Spinal cord (tissue), 10 donors: Measurements from ENCODE around the gene PCDHGC5. TPM values are rescaled to one million over a fixed set of nuclear protein-coding genes. Genes with fewer than 3 reads are reported as not detected.

Source experiments
- DNase-seq, 6 donors: peaks; one replicate each; pipeline versions ENCODE4 v3.0.0 to v3.0.0-alpha.2; 2013 to 2015; ENCODE audit warnings: low spot score in 6 of 6, low read depth in 4 of 6
- H3K27ac ChIP-seq: one replicate; pipeline ENCODE4 v1.5.1; 2013; ENCODE audit warnings: low read depth, low read length, control low read depth
- H3K27me3 ChIP-seq: one replicate; pipeline ENCODE4 v1.6.1; 2013; ENCODE audit warnings: low read length; ENCODE audit not compliant: control insufficient read depth, insufficient read depth
- H3K36me3 ChIP-seq: one replicate; pipeline ENCODE4 v1.6.1; 2013; ENCODE audit warnings: low read length; ENCODE audit not compliant: control insufficient read depth, insufficient read depth
- H3K4me1 ChIP-seq: one replicate; pipeline ENCODE4 v1.6.1; 2013; ENCODE audit warnings: low read length; ENCODE audit not compliant: control insufficient read depth, insufficient read depth
- H3K4me3 ChIP-seq: one replicate; pipeline ENCODE4 v1.5.1; 2013; ENCODE audit warnings: low read depth, low read length, control low read depth
- H3K9me3 ChIP-seq: one replicate; pipeline ENCODE4 v1.6.1; 2013; ENCODE audit warnings: low read length; ENCODE audit not compliant: control insufficient read depth, insufficient read depth
- WGBS: methylation state at CpG from one replicate; pipeline ENCODE4 v1.1.5; 2013; ENCODE audit warnings: missing lambda C conversion rate; ENCODE audit not compliant: insufficient coverage; 5-methylcytosine and 5-hydroxymethylcytosine counted together
- polyA plus RNA-seq, 2 donors: library from polyadenylated mRNA; unstranded; fragments of 120-200 nt; gene quantifications; one replicate each; pipeline ENCODE4 v1.2.1, GENCODE V29; 2013; ENCODE audit not compliant: insufficient read length in 2 of 2
- total RNA-seq, 2 donors: library from RNA; depleted of rRNA in 1 of 2; stranded (reverse); fragments of 120-200 nt in 1 of 2; fragments of >200 nt in 1 of 2; gene quantifications; one replicate each; pipeline versions ENCODE4 v1.2.3 to v1.2.4, GENCODE V29; 2013 to 2014
- donor health status: healthy.

Gene PCDHGC5
- total and polyA plus RNA-seq, 4 donors, result 4.0 to 6.5 (median 5.7) TPM

DNA sequence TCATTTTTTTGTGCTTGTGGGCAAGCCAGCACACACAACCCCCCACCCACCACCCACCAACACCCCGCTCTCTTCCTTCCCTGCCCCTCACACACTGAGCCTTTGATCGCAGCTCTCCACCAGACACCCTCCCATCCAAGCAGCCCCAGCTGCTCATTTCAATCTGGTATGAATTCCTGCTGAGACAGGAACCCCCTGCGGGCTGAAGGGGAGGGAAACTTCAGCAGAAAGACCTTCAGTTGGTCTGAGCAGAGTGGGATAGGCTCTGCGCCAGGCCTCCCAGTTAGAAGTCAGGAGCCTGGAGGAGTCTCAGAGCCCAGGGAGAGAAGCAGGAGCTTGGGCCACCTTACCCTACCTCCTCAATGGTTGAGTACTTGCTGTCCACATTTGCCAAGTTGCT lies 7.2 kb downstream of the PCDHGC5 start:
- Histone ChIP-seq H3K4me3 (no peak overlapping the region), H3K27me3 (no peaks in the 10 kb centered on the region), H3K4me1 (peaks cover 58% of the 10 kb centered on the region), H3K27ac (peak overlapping the region; percentile 94), H3K36me3 (peaks cover 60% of the 10 kb centered on the region), H3K9me3 (no peaks in the 10 kb centered on the region)
- peak in 2 of 6 donors; percentile 87 to 88 for DNase-seq
- 24% methylated on average over 3 of the region's 4 CpGs for WGBS

DNA sequence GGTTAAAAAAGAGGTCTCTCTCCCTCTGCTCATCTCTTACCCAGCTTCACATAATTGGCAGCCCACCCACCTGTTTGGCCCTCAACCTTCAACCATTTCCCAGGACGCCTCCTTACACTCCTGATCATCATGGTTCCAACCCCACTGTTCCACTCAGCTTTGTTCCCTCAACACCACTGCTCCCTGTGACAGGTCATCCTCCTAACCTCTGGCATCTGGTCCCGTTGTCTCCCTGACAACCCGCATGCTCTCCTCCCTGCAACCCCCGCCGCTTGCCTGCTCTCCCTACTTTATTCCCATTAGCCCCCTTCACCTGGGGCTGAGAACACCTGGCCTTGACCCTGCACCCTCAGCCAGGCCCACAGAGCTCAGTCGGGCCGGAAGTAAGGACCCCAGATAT lies 12.9 kb downstream of the PCDHGC5 start:
- 35% methylated on average over 5 of the region's 7 CpGs for WGBS
- Histone ChIP-seq H3K4me1 (peaks cover 23% of the 10 kb centered on the region), H3K36me3 (peaks cover 77% of the 10 kb centered on the region), H3K27me3 (no peaks in the 10 kb centered on the region), H3K4me3 (no peak overlapping the region), H3K27ac (no peak overlapping the region), H3K9me3 (no peaks in the 10 kb centered on the region)
- DNase-seq, result no peak

DNA sequence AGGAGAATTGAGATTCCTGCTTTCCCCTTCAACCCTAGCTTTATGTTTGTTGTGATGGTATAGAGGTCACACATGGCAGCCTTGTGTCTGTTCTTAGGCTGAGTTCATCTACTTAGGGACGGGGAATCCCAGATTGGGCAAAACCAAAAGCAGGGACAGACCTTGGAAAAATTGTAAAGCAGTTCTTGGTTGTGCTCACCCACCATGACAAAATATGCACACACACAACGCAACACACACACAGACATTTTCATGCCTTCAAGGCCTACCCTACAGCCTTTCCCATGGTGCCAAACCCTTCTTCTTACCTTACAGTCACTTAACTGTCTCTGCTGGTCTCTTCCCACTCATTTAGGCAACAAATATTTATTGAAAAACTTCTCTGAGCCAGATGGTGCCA lies 14.8 kb downstream of the PCDHGC5 start:
- H3K27me3 ChIP-seq, result no peaks in the 10 kb centered on the region
- H3K36me3 ChIP-seq, result peaks cover 73% of the 10 kb centered on the region
- 73% methylated on average over 2 of the region's 2 CpGs for WGBS
- peaks cover 39% of the 10 kb centered on the region for H3K4me1 ChIP-seq
- no peaks in the 10 kb centered on the region for H3K9me3 ChIP-seq
- no peak overlapping the region for H3K4me3 ChIP-seq
- peak overlapping the region; percentile 29 for H3K27ac ChIP-seq
- DNase-seq, result no peak

DNA sequence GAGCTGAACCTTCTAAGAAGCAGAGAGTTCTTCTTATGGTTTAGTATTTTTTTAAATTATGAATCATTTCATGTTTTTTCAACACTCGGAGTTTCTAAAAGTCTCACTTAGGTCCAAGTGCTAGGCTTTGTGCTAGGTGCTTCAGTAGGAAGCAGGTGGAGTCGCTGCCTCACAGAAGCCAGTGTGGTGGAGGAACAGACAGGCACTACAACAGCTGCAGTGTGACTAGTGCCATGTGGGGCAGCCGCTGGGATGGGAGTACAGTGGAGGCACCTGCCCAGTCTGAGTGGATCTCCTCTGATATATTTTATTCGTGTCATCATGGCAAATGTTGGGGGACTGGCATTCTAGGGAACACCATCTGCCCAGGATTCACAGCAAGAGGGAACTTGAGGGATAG lies 15.3 kb downstream of the PCDHGC5 start:
- Histone ChIP-seq H3K27ac (peak overlapping the region; percentile 29), H3K4me1 (peaks cover 44% of the 10 kb centered on the region), H3K36me3 (peaks cover 73% of the 10 kb centered on the region), H3K9me3 (no peaks in the 10 kb centered on the region), H3K27me3 (no peaks in the 10 kb centered on the region), H3K4me3 (no peak overlapping the region)
- WGBS, result 71% methylated on average over 4 of the region's 4 CpGs
- no peak for DNase-seq

DNA sequence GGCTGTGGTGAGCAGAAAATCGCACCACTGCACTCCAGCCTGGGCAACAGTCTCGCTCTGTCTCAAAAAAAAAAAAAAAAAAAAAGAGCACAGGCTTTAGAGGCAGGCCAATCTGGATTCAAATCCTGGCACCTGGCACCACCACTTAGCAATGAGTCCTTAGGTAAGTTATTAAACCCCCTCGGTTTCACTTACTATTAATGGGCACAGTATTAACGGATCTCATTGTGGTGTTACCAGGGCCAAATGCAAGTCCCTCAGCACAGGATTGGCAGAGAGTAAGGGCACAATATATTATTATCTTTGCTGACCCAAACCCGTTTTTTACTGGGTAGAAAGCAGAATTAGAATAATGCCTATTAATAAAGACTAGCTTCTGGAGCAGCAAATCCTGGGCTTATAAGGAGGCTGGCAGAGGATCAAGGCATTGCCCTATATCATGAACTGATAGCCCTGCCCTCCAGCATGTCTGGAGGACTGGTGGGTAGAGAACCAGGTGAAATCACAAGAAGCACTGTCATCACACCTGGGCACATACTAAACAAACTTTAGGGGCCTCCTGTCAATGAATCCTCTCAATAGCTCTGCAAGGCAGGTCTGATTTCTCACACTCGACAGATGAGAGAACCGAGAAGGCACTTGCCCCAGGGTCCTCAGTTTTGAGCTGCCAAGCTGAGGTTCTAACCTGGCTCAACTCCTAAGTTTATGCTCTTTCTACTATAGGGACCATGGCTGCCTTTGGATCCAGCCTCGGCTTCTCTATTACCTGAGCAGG lies 17.7 kb downstream of the PCDHGC5 start:
- DNase-seq, result no peak
- Histone ChIP-seq H3K4me1 (peaks cover 65% of the 10 kb centered on the region), H3K9me3 (no peaks in the 10 kb centered on the region), H3K36me3 (peaks cover 80% of the 10 kb centered on the region), H3K4me3 (no peak overlapping the region), H3K27ac (peak overlapping the region; percentile 95), H3K27me3 (no peaks in the 10 kb centered on the region)
- 60% methylated on average over 3 of the region's 8 CpGs for WGBS

DNA sequence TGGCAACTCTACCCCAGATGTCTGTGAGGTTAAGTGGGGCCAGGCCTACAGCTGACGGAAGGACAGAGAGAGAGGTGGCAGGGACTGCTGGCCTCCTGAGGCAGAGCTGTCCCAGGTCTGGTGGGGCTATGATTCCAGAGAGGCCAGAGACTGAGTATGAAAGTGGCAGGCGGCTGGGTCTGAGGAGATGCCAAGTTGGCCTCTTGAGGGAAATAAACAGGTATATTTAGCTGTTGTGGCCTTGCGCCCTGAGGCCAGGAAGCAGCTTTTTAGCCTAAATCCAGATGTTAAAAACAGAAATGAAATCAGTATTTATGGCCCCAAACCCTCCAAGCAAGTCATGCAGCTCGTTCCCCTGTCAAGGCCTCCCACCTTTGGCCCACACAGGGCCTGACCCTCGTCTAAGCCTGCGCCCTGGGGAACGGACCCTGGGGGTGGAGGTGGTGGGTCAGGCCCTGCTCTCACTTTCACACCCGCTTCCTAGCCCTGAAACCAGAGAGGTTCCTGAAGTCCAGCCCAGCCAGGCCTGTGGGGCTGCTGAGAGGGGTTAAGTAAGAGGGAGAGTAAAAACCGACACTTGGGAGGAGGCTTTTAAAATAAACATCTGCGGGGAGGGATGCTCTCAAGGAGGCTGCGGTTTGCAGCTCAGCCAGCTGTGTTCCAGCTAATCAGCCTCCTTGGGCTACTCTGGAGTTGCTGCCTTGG lies 18.7 kb downstream of the PCDHGC5 start:
- Histone ChIP-seq H3K4me1 (peaks cover 69% of the 10 kb centered on the region), H3K4me3 (no peak overlapping the region), H3K36me3 (peaks cover 85% of the 10 kb centered on the region), H3K27ac (peak overlapping the region; percentile 95), H3K9me3 (no peaks in the 10 kb centered on the region), H3K27me3 (no peaks in the 10 kb centered on the region)
- peak in 1 of 6 donors; percentile 61 for DNase-seq
- WGBS, result 23% methylated on average over 6 of the region's 11 CpGs

DNA sequence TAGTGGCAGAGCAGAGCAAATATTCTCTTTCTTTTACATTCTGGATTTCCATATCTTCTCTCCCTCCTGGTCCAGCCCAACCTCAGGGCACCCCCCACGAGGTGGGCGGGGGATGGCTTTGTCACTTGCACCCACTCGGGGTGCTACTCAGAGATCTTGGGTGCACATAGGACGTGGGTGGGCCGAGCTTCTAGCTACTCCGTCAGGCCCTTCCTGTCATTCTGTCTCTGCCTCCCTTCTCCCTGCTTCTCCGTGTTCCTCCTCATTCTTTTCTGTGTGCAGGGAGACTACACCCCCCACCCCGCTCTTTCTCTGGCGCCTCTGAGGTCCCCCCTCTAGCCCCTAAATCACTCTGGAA lies 19.5 kb downstream of the PCDHGC5 start:
- peaks cover 79% of the 10 kb centered on the region for H3K36me3 ChIP-seq
- peaks cover 77% of the 10 kb centered on the region for H3K4me1 ChIP-seq
- DNase-seq, result no peak
- 2% methylated on average over 8 of the region's 9 CpGs for WGBS
- H3K27me3 ChIP-seq, result no peaks in the 10 kb centered on the region
- H3K27ac ChIP-seq, result peak overlapping the region; percentile 95
- no peaks in the 10 kb centered on the region for H3K9me3 ChIP-seq
- no peak overlapping the region for H3K4me3 ChIP-seq

DNA sequence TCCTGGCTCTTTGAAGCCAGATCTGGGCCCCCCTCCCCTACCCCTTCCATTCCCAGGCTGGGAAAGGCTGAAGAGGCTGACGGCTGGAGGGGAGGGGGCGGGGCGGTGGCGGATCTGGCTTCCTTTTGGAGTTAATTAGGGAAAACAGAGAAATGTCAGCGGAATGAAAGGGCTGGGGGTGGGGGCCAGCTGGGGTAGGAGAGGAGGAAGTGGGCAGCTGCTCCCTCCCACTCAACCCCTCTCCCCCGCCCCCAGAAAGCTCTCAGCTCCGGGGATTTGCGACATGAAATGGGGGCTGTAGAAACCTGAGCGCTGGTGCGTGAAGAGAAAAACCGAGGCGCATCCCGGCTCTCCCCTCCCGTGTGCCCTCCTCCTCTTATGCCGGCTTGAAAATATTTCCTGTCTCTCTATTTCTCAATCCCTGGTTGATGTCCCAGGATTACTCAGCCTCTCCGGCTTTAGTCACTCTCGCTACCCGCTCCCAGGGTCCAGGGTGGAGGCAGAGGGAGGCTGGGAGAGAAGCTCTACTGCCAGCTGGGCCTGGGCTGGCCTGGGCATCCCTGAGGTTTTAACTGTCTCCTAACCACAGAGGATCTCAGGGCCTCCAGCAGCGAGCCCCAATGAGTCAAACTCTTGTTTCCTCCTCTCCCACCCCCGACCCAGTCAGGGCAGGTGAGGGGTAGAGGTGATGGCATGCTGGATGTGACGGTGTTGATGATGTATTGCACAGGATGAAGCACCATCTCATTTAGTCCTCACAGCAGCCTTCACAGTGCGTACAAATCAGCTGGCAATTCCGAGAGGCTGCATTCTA lies 20.1 kb downstream of the PCDHGC5 start:
- Histone ChIP-seq H3K27ac (peak overlapping the region; percentile 95), H3K4me1 (peaks cover 83% of the 10 kb centered on the region), H3K4me3 (peak overlapping the region; percentile 16), H3K9me3 (no peaks in the 10 kb centered on the region), H3K36me3 (peaks cover 75% of the 10 kb centered on the region), H3K27me3 (no peaks in the 10 kb centered on the region)
- peak in 4 of 6 donors; percentile 73 to 93 (median 86) for DNase-seq
- WGBS, result 7% methylated on average over 13 of the region's 23 CpGs

DNA sequence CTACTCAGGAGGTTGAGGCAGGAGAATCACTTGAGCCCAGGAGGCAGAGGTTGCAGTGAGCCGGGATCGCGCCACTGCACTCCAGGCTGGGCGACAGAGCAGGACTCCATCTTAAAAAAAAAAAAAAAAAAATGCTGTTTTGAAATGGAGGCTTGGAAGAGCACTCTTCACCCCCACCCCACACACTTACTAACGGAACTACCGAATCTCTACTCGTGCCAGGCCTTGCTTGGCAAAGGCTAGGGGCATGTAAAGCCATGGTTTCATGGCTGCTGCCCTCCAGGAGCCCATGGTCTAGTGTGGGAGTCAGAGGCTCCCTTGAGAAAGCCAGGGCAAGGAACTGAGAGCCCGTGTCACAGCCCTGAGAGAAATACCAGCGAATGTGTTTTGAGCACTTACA lies 21.3 kb downstream of the PCDHGC5 start:
- H3K27me3 ChIP-seq, result no peaks in the 10 kb centered on the region
- no peak for DNase-seq
- 67% methylated on average over 1 of the region's 9 CpGs for WGBS
- H3K4me1 ChIP-seq, result peaks cover 93% of the 10 kb centered on the region
- H3K4me3 ChIP-seq, result no peak overlapping the region
- no peaks in the 10 kb centered on the region for H3K9me3 ChIP-seq
- peak overlapping the region; percentile 95 for H3K27ac ChIP-seq
- H3K36me3 ChIP-seq, result peaks cover 65% of the 10 kb centered on the region
